Ramos (cell line): ENCODE results near the gene BRIP1.

Experiments
- in situ Hi-C: fragments of 300-500 bp; cut with MboI; formaldehyde crosslinking; loops from one replicate; pipeline ENCODE4 v1.14.3; 2022; ENCODE audit warnings: low sequenced_read_pairs; ENCODE audit not compliant: unreplicated experiment

BRIP1 gene

GRCh38 chr17:61809816-61810392 is 53.4 kb downstream of the BRIP1 start:
- in situ Hi-C loops = no loop called here

- in situ Hi-C loops = no loop called here
Observed at GRCh38 chr17:61808442-61808841, 54.9 kb downstream of the BRIP1 start.

GRCh38 chr17:61806936-61807335 is 56.4 kb downstream of the BRIP1 start:
- in situ Hi-C loops = no loop called here

GRCh38 chr17:61806081-61806828 is 57.1 kb downstream of the BRIP1 start:
- in situ Hi-C loops = no loop called here

GRCh38 chr17:61805399-61805798 is 57.9 kb downstream of the BRIP1 start:
- in situ Hi-C loops = no loop called here

GRCh38 chr17:61803796-61804195 is 59.5 kb downstream of the BRIP1 start:
- in situ Hi-C loops = no loop called here

GRCh38 chr17:61803216-61803615 is 60.1 kb downstream of the BRIP1 start:
- in situ Hi-C loops = no loop called here

- in situ Hi-C loops = no loop called here
Observed at GRCh38 chr17:61799812-61800484, 63.4 kb downstream of the BRIP1 start.

- in situ Hi-C loops = no loop called here
Observed at GRCh38 chr17:61797283-61797682, 66.0 kb downstream of the BRIP1 start.

GRCh38 chr17:61795546-61795945 is 67.8 kb downstream of the BRIP1 start:
- in situ Hi-C loops = no loop called here

GRCh38 chr17:61794792-61795191 is 68.5 kb downstream of the BRIP1 start:
- in situ Hi-C loops = no loop called here

- in situ Hi-C loops = no loop called here
Observed at GRCh38 chr17:61794242-61794641, 69.1 kb downstream of the BRIP1 start.

GRCh38 chr17:61793565-61793964 is 69.8 kb downstream of the BRIP1 start:
- in situ Hi-C loops = no loop called here

- in situ Hi-C loops = no loop called here
Observed at GRCh38 chr17:61789872-61790271, 73.5 kb downstream of the BRIP1 start.

- in situ Hi-C loops = no loop called here
Observed at GRCh38 chr17:61786088-61786487, 77.2 kb downstream of the BRIP1 start.

- in situ Hi-C loops = no loop called here
Observed at GRCh38 chr17:61784510-61784909, 78.8 kb downstream of the BRIP1 start.

- in situ Hi-C loops = no loop called here
Observed at GRCh38 chr17:61783556-61784304, 79.6 kb downstream of the BRIP1 start.

GRCh38 chr17:61783120-61783519 is 80.2 kb downstream of the BRIP1 start:
- in situ Hi-C loops = no loop called here

- in situ Hi-C loops = no loop called here
Observed at GRCh38 chr17:61782683-61783082, 80.6 kb downstream of the BRIP1 start.

- in situ Hi-C loops = no loop called here
Observed at GRCh38 chr17:61775364-61775763, 88.0 kb downstream of the BRIP1 start.

GRCh38 chr17:61774724-61775123 is 88.6 kb downstream of the BRIP1 start:
- in situ Hi-C loops = no loop called here
